SW480 (cell line): ENCODE measurements around the gene CRP.
"Not testable (repeated sequence)": the region's sequence is repeated elsewhere in the genome, so short reads cannot be mapped to it uniquely, and the experiment has no call there.

Experiments
- DNase-seq: peaks from one replicate; pipeline ENCODE4 v3.0.0-alpha.2; 2016; ENCODE audit warnings: low spot score

CRP gene, protein sequence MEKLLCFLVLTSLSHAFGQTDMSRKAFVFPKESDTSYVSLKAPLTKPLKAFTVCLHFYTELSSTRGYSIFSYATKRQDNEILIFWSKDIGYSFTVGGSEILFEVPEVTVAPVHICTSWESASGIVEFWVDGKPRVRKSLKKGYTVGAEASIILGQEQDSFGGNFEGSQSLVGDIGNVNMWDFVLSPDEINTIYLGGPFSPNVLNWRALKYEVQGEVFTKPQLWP

DNA sequence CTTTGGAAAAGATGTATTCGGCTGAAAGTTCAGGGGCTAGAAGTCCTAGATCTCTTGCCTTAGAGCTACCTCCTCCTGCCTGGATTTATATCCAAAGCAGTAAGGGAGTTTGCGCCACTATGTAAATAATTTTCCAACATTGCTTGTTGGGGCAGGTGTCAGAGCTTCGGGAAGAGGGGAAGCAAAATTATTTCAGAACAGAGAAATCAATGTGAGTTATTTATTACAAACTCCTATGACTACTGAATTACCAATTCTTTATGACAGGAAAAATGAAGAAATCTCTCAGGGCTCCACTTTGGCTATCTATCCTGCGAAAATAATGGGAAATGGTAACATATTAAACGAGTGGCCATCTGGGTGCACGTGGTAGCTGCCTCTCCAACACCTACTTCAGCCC, at the start of gene CRP:
Gene CRP, minus strand, starts transcription at position 61 of the 400 bp plus-strand sequence. CDS start 104 bp downstream, outside the sequence.
- no peak for DNase-seq

DNA sequence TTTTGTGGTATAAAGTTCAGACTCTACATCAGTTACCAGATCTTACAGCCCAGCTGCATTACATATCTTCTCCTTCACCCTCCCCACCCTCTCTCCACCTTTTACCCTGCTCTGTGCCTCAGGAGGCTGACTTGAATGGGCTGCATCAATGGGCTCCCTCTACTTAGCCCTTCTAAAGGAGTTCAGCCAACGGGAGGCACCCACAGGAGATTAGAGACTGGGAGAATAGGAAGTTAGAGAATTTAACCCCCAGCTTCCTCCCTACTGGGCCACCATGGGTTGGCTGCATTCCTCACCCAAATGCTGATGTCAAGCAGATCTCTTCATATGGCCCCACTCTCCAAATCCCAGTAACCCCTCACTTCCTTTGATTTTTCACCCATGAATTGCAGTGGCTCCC, 49.3 kb upstream of the CRP start:
- DNase-seq = no peak

- DNase-seq = no peak
Measured at GRCh38 chr1:159756397-159756796, 42.0 kb upstream of the CRP start.

DNA sequence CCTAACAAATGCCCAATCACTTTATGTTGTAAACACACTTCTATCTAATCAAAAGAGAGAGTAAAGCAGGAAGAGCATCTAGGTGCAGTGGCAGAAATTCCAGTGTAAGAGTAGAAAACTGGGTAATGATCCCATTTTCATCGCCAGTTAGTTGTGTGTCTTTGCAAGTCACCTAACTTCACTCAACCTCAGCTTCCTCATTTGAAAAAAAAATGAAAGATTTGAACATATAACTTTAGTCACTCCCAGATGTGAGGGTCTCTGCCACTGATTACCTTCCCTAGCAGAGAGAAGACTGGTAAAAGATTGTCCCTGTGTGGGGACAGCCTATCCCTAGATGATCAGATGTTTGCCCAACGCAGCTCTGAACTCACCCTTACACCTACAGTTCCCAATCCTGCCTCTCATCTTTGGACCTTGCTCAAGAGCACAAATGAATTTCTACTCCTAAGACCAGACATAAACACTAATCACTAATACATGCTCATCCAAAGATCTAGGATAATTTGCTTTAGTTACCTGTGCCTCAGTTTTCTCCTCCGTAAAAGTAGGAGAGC, 41.1 kb upstream of the CRP start:
- no peak for DNase-seq

DNA sequence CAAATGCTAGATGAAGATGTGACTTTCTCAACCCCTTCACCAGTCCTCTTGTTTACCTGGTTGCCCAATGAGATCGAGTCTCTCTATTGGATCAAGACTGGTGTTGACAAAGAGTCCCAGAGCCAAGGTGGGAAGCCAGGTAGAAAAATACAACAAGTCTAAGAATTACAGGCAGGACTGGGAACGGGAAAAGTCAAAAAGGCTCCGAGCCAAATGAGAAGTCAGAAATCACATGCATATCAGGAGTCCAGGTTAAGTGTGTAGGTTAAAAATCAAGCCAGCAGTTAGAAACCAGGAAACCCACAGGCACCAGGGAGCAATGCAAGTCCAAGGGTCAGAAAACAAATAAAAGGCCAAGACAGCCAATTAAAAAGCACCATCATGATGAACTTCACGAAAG, 39.0 kb upstream of the CRP start:
- DNase-seq = no peak

- DNase-seq = no peak
Measured at GRCh38 chr1:159752135-159752580, 37.8 kb upstream of the CRP start.

- no peak for DNase-seq
Measured at GRCh38 chr1:159751031-159751430, 36.6 kb upstream of the CRP start.

GRCh38 chr1:159750621-159751020, 36.2 kb upstream of the CRP start:
- DNase-seq = no peak

- no peak for DNase-seq
Measured at GRCh38 chr1:159749630-159750029, 35.2 kb upstream of the CRP start.

GRCh38 chr1:159748370-159748769, 34.0 kb upstream of the CRP start:
- DNase-seq = no peak

- no peak for DNase-seq
Measured at GRCh38 chr1:159746666-159747065, 32.3 kb upstream of the CRP start.

DNA sequence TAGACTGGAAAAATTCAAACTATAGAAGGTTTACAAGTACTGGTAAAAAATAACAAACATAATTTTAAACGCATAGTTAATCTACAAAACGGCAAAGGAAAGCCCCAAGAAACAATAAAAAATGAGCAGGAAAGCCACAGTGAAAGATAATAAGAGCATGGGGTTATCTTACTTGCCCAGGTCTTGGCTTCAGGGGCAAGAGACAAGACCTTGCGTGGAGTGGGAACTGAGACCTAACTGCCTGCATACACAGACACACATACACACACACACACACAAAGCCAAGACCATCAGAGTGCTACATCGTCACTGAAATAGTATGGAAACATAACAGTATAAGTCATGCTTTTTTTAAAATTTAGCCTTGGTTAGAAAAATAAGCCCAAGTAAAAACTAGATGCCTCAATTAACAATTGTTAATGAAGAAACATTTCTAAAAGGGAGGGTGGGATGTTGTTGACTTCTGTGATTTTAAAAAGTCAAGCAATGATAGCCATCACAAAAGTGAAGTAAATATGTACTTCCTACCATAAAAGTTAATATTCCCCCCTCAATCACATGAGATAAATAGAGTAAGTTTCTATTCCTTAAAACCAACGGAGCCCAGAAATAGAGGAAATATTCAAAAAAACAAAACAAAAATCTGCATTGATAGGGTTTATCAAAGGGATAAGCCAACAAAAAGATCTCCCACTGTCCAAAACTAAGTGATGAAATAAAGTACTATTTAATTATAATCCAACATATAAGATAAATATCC, 29.4 kb upstream of the CRP start:
- no peak for DNase-seq

GRCh38 chr1:159737238-159737916, 23.0 kb upstream of the CRP start:
- DNase-seq = no peak

GRCh38 chr1:159723188-159723587, 8.8 kb upstream of the CRP start:
- DNase-seq = not testable (repeated sequence)

- DNase-seq = no peak
Measured at GRCh38 chr1:159719990-159720389, 5.6 kb upstream of the CRP start.

GRCh38 chr1:159715855-159716254, 1.5 kb upstream of the CRP start:
- no peak for DNase-seq

DNA sequence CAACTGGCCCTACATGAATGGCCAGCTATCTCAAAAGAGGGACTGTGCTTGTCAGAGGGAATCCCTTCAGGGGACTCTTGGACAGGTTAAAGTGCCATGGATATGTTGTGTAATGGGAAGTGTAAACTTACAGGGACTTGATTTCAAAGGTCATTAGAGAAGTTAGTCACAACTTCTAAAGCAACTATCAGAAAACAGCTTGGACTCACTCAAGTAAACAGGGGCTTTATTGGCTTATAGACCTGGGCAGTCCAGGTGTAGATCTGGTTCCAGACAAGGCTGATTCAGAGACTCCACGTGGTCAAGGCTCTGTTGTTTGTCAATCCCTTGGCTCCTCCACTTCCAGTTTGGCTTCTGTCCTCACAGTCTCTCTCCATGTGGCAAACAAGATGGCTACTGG, 2.3 kb downstream of the CRP start:
- no peak for DNase-seq

GRCh38 chr1:159707472-159708260, 6.7 kb downstream of the CRP start:
- DNase-seq = no peak

GRCh38 chr1:159705904-159706256, 8.5 kb downstream of the CRP start:
- no peak for DNase-seq

DNA sequence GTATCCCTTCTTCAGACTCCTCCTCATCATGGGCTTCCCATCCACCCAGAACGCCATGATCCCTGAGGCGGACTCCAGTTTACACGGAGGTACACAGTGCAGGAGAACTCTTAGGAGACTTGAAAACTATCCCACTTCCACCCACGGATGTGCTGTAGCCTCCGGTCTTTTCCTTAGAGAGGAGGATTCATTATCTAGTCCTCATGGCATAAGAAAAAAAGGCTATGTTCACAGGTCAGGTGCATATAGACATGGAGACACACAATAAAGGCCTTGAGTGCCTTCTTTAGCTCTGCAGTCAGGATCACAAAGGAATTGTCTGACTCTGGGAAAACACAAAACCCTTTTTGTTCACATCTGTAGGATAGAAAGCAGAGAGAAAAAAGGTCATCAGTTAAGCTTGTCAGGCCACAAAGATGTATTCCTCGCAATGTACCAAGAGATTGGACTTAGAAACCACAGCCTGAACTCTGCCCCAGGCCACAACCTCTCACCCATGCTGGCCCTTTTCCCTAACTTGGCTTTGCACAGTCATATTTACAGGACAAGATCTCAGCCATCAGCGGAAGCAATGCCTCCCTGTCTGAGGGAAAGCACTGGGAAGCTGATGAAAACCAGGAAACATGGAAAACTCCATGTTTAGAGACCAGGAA, 9.0 kb downstream of the CRP start:
- no peak for DNase-seq

- no peak for DNase-seq
Measured at GRCh38 chr1:159704481-159704880, 9.9 kb downstream of the CRP start.

GRCh38 chr1:159700312-159700711, 14.1 kb downstream of the CRP start:
- no peak for DNase-seq
